H1 (cell line): Measurements from ENCODE around the gene KIF22. TPM values are rescaled to one million over a fixed set of nuclear protein-coding genes. Genes with fewer than 3 reads are reported as not detected.

Experiments used
- CTCF ChIA-PET: fragments of 300-600 bp; sonication (Branson Sonifier 250); formaldehyde crosslinking; loops from one replicate; lab custom pipeline; 2021; ENCODE audit not compliant: partially characterized antibody; lab: Charles Lee
- POLR2A ChIA-PET: fragments of 300-600 bp; sonication (Branson Sonifier 250); formaldehyde crosslinking; loops from one replicate; lab custom pipeline; 2021; ENCODE audit warnings: inconsistent platforms; ENCODE audit not compliant: partially characterized antibody; lab: Charles Lee
- DNase-seq, 2 experiments: peaks; one replicate each; pipeline versions ENCODE4 v3.0.0 to v3.0.0-alpha.2; 2010 to 2022; ENCODE audit warnings: low spot score in 2 of 2, low read depth in 1 of 2, mixed read lengths in 1 of 2
- FAIRE-seq: peaks from 2 replicates; lab custom pipeline; 2011; peaks lifted over from hg19 to GRCh38; lab: Jason Lieb, UNC
- H2AFZ ChIP-seq: 2 replicates; pipeline ENCODE4 v1.8.1; 2012; ENCODE audit warnings: low read length, inconsistent platforms
- H2AK5ac ChIP-seq: 2 replicates; pipeline ENCODE4 v1.6.1; 2013; ENCODE audit warnings: low read depth, low read length
- H2BK120ac ChIP-seq: replicated peaks from 2 replicates; pipeline ENCODE3; 2013; ENCODE audit warnings: low read depth, low read length, inconsistent platforms
- H2BK12ac ChIP-seq: 2 replicates; pipeline ENCODE4 v1.6.1; 2013; ENCODE audit warnings: low read depth, low read length
- H2BK15ac ChIP-seq: 2 replicates; pipeline ENCODE4 v1.6.1; 2013; ENCODE audit warnings: low read length
- H2BK20ac ChIP-seq: 2 replicates; pipeline ENCODE4 v1.6.1; 2013; ENCODE audit warnings: low read length
- H2BK5ac ChIP-seq: 2 replicates; pipeline ENCODE4 v1.6.1; 2013; ENCODE audit warnings: low read depth, low read length
- H3K14ac ChIP-seq: 2 replicates; pipeline ENCODE4 v1.6.1; 2013; ENCODE audit warnings: inconsistent platforms; ENCODE audit not compliant: insufficient read length
- H3K18ac ChIP-seq: 2 replicates; pipeline ENCODE4 v1.6.1; 2013; ENCODE audit warnings: low read length; ENCODE audit errors: extremely low read depth
- H3K23ac ChIP-seq: 2 replicates; pipeline ENCODE4 v1.6.1; 2013; ENCODE audit warnings: inconsistent platforms; ENCODE audit not compliant: insufficient read length
- H3K23me2 ChIP-seq: 2 replicates; pipeline ENCODE4 v1.6.1; 2013; ENCODE audit warnings: low read depth, low read length
- H3K27ac ChIP-seq: 2 replicates; pipeline ENCODE4 v1.6.1; 2011; ENCODE audit warnings: low read depth, low read length, inconsistent platforms
- H3K27me3 ChIP-seq, 4 experiments: replicated peaks in 1 of 4; 1 replicate in 1 of 4; 2 replicates in 3 of 4; pipeline versions ENCODE4 v1.6.1 to v1.8.1; 2011 to 2013; ENCODE audit warnings: low read length in 3 of 4, mild to moderate bottlenecking in 3 of 4, inconsistent platforms in 2 of 4, mixed read lengths in 2 of 4, moderate library complexity in 1 of 4; ENCODE audit not compliant: control insufficient read depth in 3 of 4, insufficient read depth in 3 of 4; ENCODE audit errors: extremely low read depth in 1 of 4
- H3K36me3 ChIP-seq, 4 experiments: 2 replicates each; pipeline versions ENCODE4 v1.6.1 to v1.8.1; 2011 to 2013; ENCODE audit warnings: mild to moderate bottlenecking in 4 of 4, low read length in 3 of 4, moderate library complexity in 2 of 4, control low read depth in 1 of 4, inconsistent platforms in 1 of 4; ENCODE audit not compliant: insufficient read depth in 4 of 4, control insufficient read depth in 2 of 4
- H3K4ac ChIP-seq: replicated peaks from 2 replicates; pipeline ENCODE3; 2013; ENCODE audit warnings: low read length, low read depth, mixed read lengths, inconsistent platforms; ENCODE audit not compliant: insufficient read length
- H3K4me1 ChIP-seq, 4 experiments: replicated peaks in 1 of 4; 1 replicate in 1 of 4; 2 replicates in 3 of 4; pipeline versions ENCODE4 v1.6.1 to v1.8.1; 2011 to 2013; ENCODE audit warnings: low read length in 3 of 4, inconsistent platforms in 2 of 4, mixed read lengths in 1 of 4; ENCODE audit not compliant: insufficient read depth in 4 of 4, control insufficient read depth in 3 of 4
- H3K4me2 ChIP-seq, 2 experiments: 2 replicates each; pipeline versions ENCODE4 v1.6.1 to v1.8.1; 2011 to 2013; ENCODE audit warnings: low read depth in 2 of 2, low read length in 2 of 2, control low read depth in 1 of 2, inconsistent platforms in 1 of 2, mild to moderate bottlenecking in 1 of 2; ENCODE audit not compliant: insufficient read depth in 1 of 2
- H3K4me3 ChIP-seq, 4 experiments: fragments of 200-600, 300-600 bp in 1 of 4; sonication (generic), shearing (Covaris generic), sonication (Bioruptor Twin) in 1 of 4; 2 replicates each; pipeline versions ENCODE4 v1.5.1 to v1.8.1; 2011 to 2016; ENCODE audit warnings: low read length in 4 of 4, low read depth in 3 of 4, control low read depth in 2 of 4, inconsistent platforms in 2 of 4, mild to moderate bottlenecking in 2 of 4, mixed read lengths in 1 of 4, moderate library complexity in 1 of 4; ENCODE audit not compliant: insufficient read depth in 2 of 4; ENCODE audit errors: extremely low read depth in 1 of 4
- H3K56ac ChIP-seq: replicated peaks from 2 replicates; pipeline ENCODE3; 2013; ENCODE audit warnings: low read depth, mild to moderate bottlenecking, mixed read lengths, low read length, inconsistent platforms; ENCODE audit not compliant: insufficient read length
- H3K79me1 ChIP-seq: 2 replicates; pipeline ENCODE4 v1.6.1; 2013; ENCODE audit warnings: low read depth, low read length, control low read depth
- H3K79me2 ChIP-seq, 2 experiments: 2 replicates each; pipeline versions ENCODE4 v1.6.1 to v1.8.1; 2012 to 2013; ENCODE audit warnings: low read length in 2 of 2, mild to moderate bottlenecking in 2 of 2, inconsistent platforms in 1 of 2; ENCODE audit not compliant: insufficient read depth in 2 of 2, control insufficient read depth in 1 of 2
- H3K9ac ChIP-seq, 4 experiments: replicated peaks in 1 of 4; 1 replicate in 1 of 4; 2 replicates in 3 of 4; pipeline versions ENCODE4 v1.6.1 to v1.8.1; 2011 to 2013; ENCODE audit warnings: low read depth in 3 of 4, low read length in 3 of 4, control low read depth in 2 of 4, mild to moderate bottlenecking in 2 of 4, moderate library complexity in 2 of 4, inconsistent platforms in 1 of 4; ENCODE audit errors: extremely low read depth in 1 of 4
- H3K9me3 ChIP-seq, 2 experiments: 2 replicates each; pipeline versions ENCODE4 v1.6.1 to v1.8.1; 2012 to 2013; ENCODE audit warnings: mild to moderate bottlenecking in 2 of 2, moderate library complexity in 2 of 2, control low read depth in 1 of 2, inconsistent platforms in 1 of 2, low read depth in 1 of 2, low read length in 1 of 2, mixed read lengths in 1 of 2; ENCODE audit not compliant: insufficient read depth in 2 of 2
- H4K20me1 ChIP-seq, 2 experiments: replicated peaks in 1 of 2; 2 replicates each; pipeline versions ENCODE3 to v1.8.1; 2011 to 2013; ENCODE audit warnings: inconsistent platforms in 2 of 2, low read length in 2 of 2, mild to moderate bottlenecking in 1 of 2; ENCODE audit not compliant: insufficient read depth in 2 of 2, control insufficient read depth in 1 of 2
- H4K5ac ChIP-seq: 2 replicates; pipeline ENCODE4 v1.6.1; 2013; ENCODE audit warnings: low read length, low read depth, mixed read lengths, inconsistent platforms; ENCODE audit not compliant: insufficient read length
- H4K8ac ChIP-seq: 2 replicates; pipeline ENCODE4 v1.8.0; 2013; ENCODE audit warnings: mild to moderate bottlenecking, moderate library complexity, low read length, inconsistent platforms; ENCODE audit not compliant: insufficient read depth; ENCODE audit errors: extremely low read depth
- H4K91ac ChIP-seq: replicated peaks from 2 replicates; pipeline ENCODE3; 2013; ENCODE audit warnings: low read length, mixed read lengths, inconsistent platforms; ENCODE audit not compliant: insufficient read length
- HDAC2 ChIP-seq, 2 experiments: fragments of 300-600 bp in 1 of 2; sonication (generic) in 1 of 2; IDR thresholded peaks; 2 replicates each; pipeline ENCODE4 v1.6.1; 2011 to 2012; ENCODE audit warnings: low read depth in 2 of 2, low read length in 2 of 2, mild to moderate bottlenecking in 2 of 2, moderate library complexity in 2 of 2, borderline replicate concordance in 1 of 2, inconsistent platforms in 1 of 2
- MAFK ChIP-seq: IDR thresholded peaks from 2 replicates; pipeline ENCODE4 v1.6.1; 2012; ENCODE audit warnings: low read depth, mild to moderate bottlenecking, improper control_type of control experiment, low read length
- POLR2A ChIP-seq, 2 experiments: IDR thresholded peaks; 1 replicate in 1 of 2; 2 replicates in 1 of 2; pipeline ENCODE4 v1.6.1; 2011; ENCODE audit warnings: low read depth in 2 of 2, low read length in 2 of 2, mild to moderate bottlenecking in 2 of 2; ENCODE audit errors: control extremely low read depth in 1 of 2
- POLR2AphosphoS5 ChIP-seq: IDR thresholded peaks from 2 replicates; pipeline ENCODE4 v1.6.1; 2011; ENCODE audit warnings: low read depth, low read length
- WGBS, 2 experiments: shearing (Covaris generic) in 1 of 2; methylation state at CpG; one replicate each; pipeline versions ENCODE4 v1.1.6 to v1.1.7; 2013 to 2015; ENCODE audit warnings: low lambda C conversion rate in 2 of 2, mixed read lengths in 2 of 2, inconsistent platforms in 1 of 2, low coverage in 1 of 2, missing lambda C conversion rate in 1 of 2; ENCODE audit not compliant: insufficient replicate concordance in 2 of 2, insufficient coverage in 1 of 2, insufficient read length in 1 of 2; ENCODE audit errors: extremely low coverage in 1 of 2, missing lambda C conversion rate in 1 of 2; 5-methylcytosine and 5-hydroxymethylcytosine counted together
- polyA plus RNA-seq, 7 experiments: library from polyadenylated mRNA; depleted of rRNA in 3 of 7; stranded (reverse) in 5 of 7; unstranded in 2 of 7; fragments of >200 nt in 5 of 7; fragments of 200-250 nt in 2 of 7; gene quantifications; 1 replicate in 5 of 7; 2 replicates in 1 of 7; 4 replicates in 1 of 7; pipeline versions ENCODE4 v1.2.1 to v1.2.3, GENCODE V29; 2011 to 2013; ENCODE audit warnings: missing spikeins in 2 of 7, mixed read lengths in 2 of 7
- total RNA-seq: library from RNA; stranded (reverse); fragmentation: NEBNext Ultra II Directional; extraction: Animal tissue kit (Norgen Biotek cat#: 25700); gene quantifications from 2 replicates; pipeline ENCODE4 v1.2.1, GENCODE V29; 2021

The KIF22 gene
- total and polyA plus RNA-seq, 2 of the 8 experiments (the other 6 are each of a cell fraction or from before 2014, with no cell fraction given) = 139 to 142 TPM

- H3K79me2 ChIP-seq = peaks cover 7 to 29% of the 10 kb centered on the region in 2 experiments
- CTCF ChIA-PET = interaction anchor here (0.5 to 4.4 kb wide), 15 partner anchors 10 to 250 kb away, joined by 3 to 30 read pairs (median 3); partner anchors contain the start of genes KIF22, MVP and PAGR1
- peaks cover 15 to 21% of the 10 kb centered on the region in 2 experiments for H4K20me1 ChIP-seq
- H3K56ac ChIP-seq = no peak overlapping the region
- no peak overlapping the region for H2BK120ac ChIP-seq
- H4K8ac ChIP-seq = no peak overlapping the region; the same call in 1 of the 2 replicates
- peak overlapping the region; percentile 55; the same call in 1 of the 2 replicates for H3K18ac ChIP-seq
- H4K91ac ChIP-seq = no peak overlapping the region
- peak overlapping the region; percentile 54 to 85 (median 69) for H3K4me3 ChIP-seq
- H2AK5ac ChIP-seq = no peak overlapping the region
- no peak overlapping the region for H2BK20ac ChIP-seq
- no peak overlapping the region for H2AFZ ChIP-seq
- H3K4me1 ChIP-seq = peaks cover 0 to 47% (median 34%) of the 10 kb centered on the region in 4 experiments; a peak in 6 of 7 replicates
- H3K14ac ChIP-seq = no peak overlapping the region
- H3K9ac ChIP-seq = peak overlapping the region in 3 of 4 experiments; percentile 48 to 53 (median 51); a peak in 6 of 7 replicates
- POLR2A ChIA-PET = interaction anchor here (0.6 to 3.9 kb wide), 34 partner anchors 9 to 286 kb away, joined by 3 to 41 read pairs (median 5); partner anchors contain the start of genes ALDOA, ASPHD1, CDIPT and KIF22
- no peak overlapping the region for H2BK15ac ChIP-seq
- H3K4me2 ChIP-seq = peak overlapping the region; percentile 91 to 95
- peak overlapping the region; percentile 55 for H4K5ac ChIP-seq
- no peak overlapping the region for H3K27ac ChIP-seq
- TF ChIP-seq POLR2AphosphoS5 (0 out of 2 replicates have a peak, but pooled peaks have one; percentile 7), MAFK (peak; percentile 11; the same call in 1 of the 2 replicates), POLR2A (IDR thresholded peaks at IDR 0.05; ENCODE audit: control extremely low read depth in 1 of 2, low read depth in 2 of 2, low read length in 2 of 2) (no peak), HDAC2 (IDR thresholded peaks at IDR 0.05; ENCODE audit: borderline replicate concordance in 1 of 2, low read depth in 2 of 2, low read length in 2 of 2) (no peak)
- H3K27me3 ChIP-seq = no peaks in the 10 kb centered on the region
- no peaks in the 10 kb centered on the region for H3K9me3 ChIP-seq
- H3K4ac ChIP-seq = no peak overlapping the region
- no peak for DNase-seq
- H2BK5ac ChIP-seq = peak overlapping the region; percentile 92
- WGBS, 2 experiments = 74% methylated on average over 23 of the region's 25 CpGs; no CpG with 5 or more reads in 1 of the 2 experiments
- no peak for FAIRE-seq
- H2BK12ac ChIP-seq = no peak overlapping the region
- no peak overlapping the region for H3K23ac ChIP-seq
- H3K79me1 ChIP-seq = no peaks in the 10 kb centered on the region
- H3K23me2 ChIP-seq = peaks cover 24% of the 10 kb centered on the region
- H3K36me3 ChIP-seq = peaks cover 6 to 35% (median 11%) of the 10 kb centered on the region in 4 experiments
Measured at GRCh38 chr16:29808219-29808900, 17.8 kb downstream of the KIF22 start.
